Thyroid gland (tissue), 4 donors: ENCODE data around the gene SEC11A. TPM values are rescaled to one million over a fixed set of nuclear protein-coding genes. Genes with fewer than 3 reads are reported as not detected.
"Not testable (repeated sequence)": the region's sequence is repeated elsewhere in the genome, so short reads cannot be mapped to it uniquely, and the experiment has no call there.

Experiments used
- DNase-seq, 2 donors: peaks; one replicate each; pipeline ENCODE4 v3.0.0-alpha.2; 2019
- H3K27ac ChIP-seq, 3 donors: fragments of 200-600 bp; sonication (generic); 1 replicate in 2 of 3; 2 replicates in 1 of 3; pipeline ENCODE4 v1.5.1; 2016 to 2019; ENCODE audit warnings: mild to moderate bottlenecking in 1 of 3, moderate library complexity in 1 of 3
- H3K27me3 ChIP-seq: fragments of 200-600 bp; sonication (generic); one replicate; pipeline ENCODE4 v1.5.1; 2019
- H3K36me3 ChIP-seq, 2 donors: fragments of 200-600 bp; sonication (generic); one replicate each; pipeline ENCODE4 v1.5.1; 2016 to 2019
- H3K4me1 ChIP-seq, 2 donors: fragments of 200-600 bp; sonication (generic); one replicate each; pipeline ENCODE4 v1.5.1; 2017 to 2019
- H3K4me3 ChIP-seq, 3 donors: fragments of 200-600 bp; sonication (generic); replicated peaks in 1 of 3; 1 replicate in 2 of 3; 2 replicates in 1 of 3; pipeline ENCODE4 v1.5.1; 2016; ENCODE audit warnings: mild to moderate bottlenecking in 1 of 3
- H3K9me3 ChIP-seq: fragments of 200-600 bp; sonication (generic); one replicate; pipeline ENCODE4 v1.5.1; 2017
- CTCF ChIP-seq, 6 experiments: fragments of 200-600 bp in 3 of 6; fragments of 450-650 bp in 3 of 6; sonication (generic) in 3 of 6; IDR thresholded peaks; one replicate each; pipeline ENCODE4 v1.5.1; 2016 to 2019; ENCODE audit warnings: antibody characterized with exemption in 6 of 6, mild to moderate bottlenecking in 2 of 6, inconsistent platforms in 1 of 6, moderate library complexity in 1 of 6
- POLR2A ChIP-seq, 2 donors: fragments of 450-650 bp; IDR thresholded peaks; one replicate each; pipeline ENCODE4 v1.6.1; 2017; ENCODE audit warnings: antibody characterized with exemption in 2 of 2, mild to moderate bottlenecking in 2 of 2, moderate library complexity in 1 of 2
- WGBS, 2 donors: methylation state at CpG; one replicate each; pipeline ENCODE4 v1.1.5; 2017; 5-methylcytosine and 5-hydroxymethylcytosine counted together
- intact Hi-C: fragments of 100-400 bp; cut with DNase I; formaldehyde crosslinking; loops from one replicate; pipeline ENCODE4 v1.15.1; 2023
- total RNA-seq, 4 donors: library from RNA; depleted of rRNA; stranded (reverse); fragments of >200 nt; gene quantifications; one replicate each; pipeline ENCODE4 v1.2.3, GENCODE V29; 2016

The SEC11A gene
- total RNA-seq, 4 donors from 2014 or later: 170 to 304 (median 182) TPM

- no peaks in the 10 kb centered on the region for H3K9me3 ChIP-seq
- DNase-seq: no peak
- no peak for TF ChIP-seq POLR2A (IDR thresholded peaks at IDR 0.05)
- TF ChIP-seq CTCF (IDR thresholded peaks at IDR 0.05): no peak
- no peak overlapping the region for H3K4me3 ChIP-seq
- no peak overlapping the region for H3K27ac ChIP-seq
- no peaks in the 10 kb centered on the region for H3K27me3 ChIP-seq
- H3K36me3 ChIP-seq: peaks cover 0 to 7% of the 10 kb centered on the region in 2 donors
- H3K4me1 ChIP-seq: no peaks in the 10 kb centered on the region
- 92 to 95% methylated on average over 4 of the region's 4 CpGs for WGBS, 2 donors
- intact Hi-C loops: no loop called here
These were observed 26.1 kb downstream of the SEC11A start for GRCh38 chr15:84689858-84690257.

DNA sequence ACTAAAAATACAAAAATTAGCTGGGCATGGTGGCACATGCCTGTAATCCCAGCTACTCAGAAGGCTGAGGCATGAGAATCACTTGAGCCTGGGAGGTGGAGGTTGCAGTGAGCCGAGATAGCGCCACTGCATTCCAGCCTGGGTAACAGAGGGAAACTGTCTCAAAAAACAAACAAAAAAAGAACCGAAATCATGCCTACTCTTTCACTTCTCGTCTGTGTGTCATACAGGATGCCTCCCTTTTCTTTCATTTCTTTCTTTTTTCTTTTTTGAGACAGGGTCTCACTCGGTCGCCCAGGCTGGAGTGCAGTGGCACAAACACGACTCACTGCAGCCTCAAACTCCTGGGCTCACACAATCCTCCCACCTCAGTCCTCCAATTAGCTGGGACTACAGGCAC is 29.5 kb downstream of the SEC11A start:
- peaks cover 0 to 11% of the 10 kb centered on the region in 2 donors for H3K4me1 ChIP-seq
- WGBS, 2 donors: 95 to 96% methylated on average over 7 of the region's 7 CpGs
- intact Hi-C loops, H3K27ac ChIP-seq, DNase-seq, H3K4me3 ChIP-seq, H3K27me3 ChIP-seq, H3K36me3 ChIP-seq, H3K9me3 ChIP-seq: not testable (repeated sequence)

GRCh38 chr15:84685304-84685703 is 30.6 kb downstream of the SEC11A start:
- H3K36me3 ChIP-seq: peaks cover 0 to 8% of the 10 kb centered on the region in 2 donors
- peak in 1 of 2 donors; percentile 18 for DNase-seq
- intact Hi-C loops: no loop called here
- no peak for TF ChIP-seq CTCF (IDR thresholded peaks at IDR 0.05)
- TF ChIP-seq POLR2A (IDR thresholded peaks at IDR 0.05): no peak
- H3K27ac ChIP-seq: no peak overlapping the region
- H3K9me3 ChIP-seq: no peaks in the 10 kb centered on the region
- H3K4me1 ChIP-seq: peaks cover 0 to 11% of the 10 kb centered on the region in 2 donors
- 77 to 78% methylated on average over 5 of the region's 5 CpGs for WGBS, 2 donors
- no peaks in the 10 kb centered on the region for H3K27me3 ChIP-seq
- no peak overlapping the region for H3K4me3 ChIP-seq

GRCh38 chr15:84684092-84684491 is 31.8 kb downstream of the SEC11A start:
- H3K27me3 ChIP-seq: no peaks in the 10 kb centered on the region
- peaks cover 0 to 11% of the 10 kb centered on the region in 2 donors for H3K4me1 ChIP-seq
- TF ChIP-seq POLR2A (IDR thresholded peaks at IDR 0.05): no peak
- no peak for TF ChIP-seq CTCF (IDR thresholded peaks at IDR 0.05)
- H3K27ac ChIP-seq: no peak overlapping the region
- H3K36me3 ChIP-seq: peaks cover 0 to 6% of the 10 kb centered on the region in 2 donors
- 36 to 57% methylated on average over 1 of the region's 1 CpG for WGBS, 2 donors
- intact Hi-C loops: no loop called here
- no peak overlapping the region for H3K4me3 ChIP-seq
- no peaks in the 10 kb centered on the region for H3K9me3 ChIP-seq
- DNase-seq: no peak

- intact Hi-C loops: no loop called here
- peaks cover 0 to 11% of the 10 kb centered on the region in 2 donors for H3K4me1 ChIP-seq
- no peak for TF ChIP-seq CTCF (IDR thresholded peaks at IDR 0.05)
- no peak for TF ChIP-seq POLR2A (IDR thresholded peaks at IDR 0.05)
- 45 to 52% methylated on average over 3 of the region's 3 CpGs for WGBS, 2 donors
- no peaks in the 10 kb centered on the region for H3K27me3 ChIP-seq
- H3K27ac ChIP-seq: peak overlapping the region in 2 of 3 donors; percentile 29 to 46
- DNase-seq: peak; percentile 67 to 76
- H3K4me3 ChIP-seq: no peak overlapping the region
- H3K36me3 ChIP-seq: peaks cover 0 to 6% of the 10 kb centered on the region in 2 donors
- H3K9me3 ChIP-seq: no peaks in the 10 kb centered on the region
These were observed 34.1 kb downstream of the SEC11A start for GRCh38 chr15:84681831-84682230.

DNA sequence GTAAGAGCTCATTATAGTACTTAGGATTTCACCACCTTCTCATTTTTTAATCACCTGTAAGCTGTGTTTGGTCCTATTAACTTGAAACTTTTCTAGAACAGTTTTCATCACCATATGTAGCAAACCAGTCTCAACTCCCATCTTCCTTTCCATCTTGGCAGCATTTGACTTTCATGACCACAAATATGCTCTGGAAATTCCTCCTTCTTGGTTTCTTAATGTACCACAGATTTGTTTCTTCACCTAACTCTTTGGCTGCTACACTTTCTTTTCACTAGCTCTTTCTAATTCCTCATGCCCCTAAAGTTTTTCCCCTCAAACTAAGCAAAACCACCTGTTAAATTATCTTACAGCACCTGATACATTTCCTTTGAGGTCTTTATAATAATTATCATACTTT is 44.7 kb downstream of the SEC11A start:
- Histone ChIP-seq H3K27me3 (no peaks in the 10 kb centered on the region), H3K9me3 (no peaks in the 10 kb centered on the region), H3K36me3 (no peaks in the 10 kb centered on the region), H3K4me1 (peaks cover 12 to 20% of the 10 kb centered on the region in 2 donors), H3K4me3 (no peak overlapping the region), H3K27ac (peak overlapping the region; percentile 2 to 45 (median 13))
- TF ChIP-seq CTCF (IDR thresholded peaks at IDR 0.05) (no peak), POLR2A (IDR thresholded peaks at IDR 0.05) (no peak)
- intact Hi-C loops: no loop called here
- DNase-seq: no peak
